DND-41 (cell line): Measurements from ENCODE around the gene APC2.

Experiments
- EZH2 ChIP-seq: IDR thresholded peaks from 3 replicates; pipeline ENCODE4 v1.6.1; 2012; ENCODE audit warnings: borderline replicate concordance, low read depth, mild to moderate bottlenecking, moderate library complexity, low read length, inconsistent platforms; ENCODE audit not compliant: severe bottlenecking
- TF ChIP-seq, protein P1 (sequence below): IDR thresholded peaks from 2 replicates; pipeline ENCODE4 v1.5.1; 2012; ENCODE audit warnings: borderline replicate concordance, low read length, moderate library complexity, mild to moderate bottlenecking; ENCODE audit not compliant: poor library complexity, severe bottlenecking; ENCODE audit errors: extremely low read depth

DNA sequence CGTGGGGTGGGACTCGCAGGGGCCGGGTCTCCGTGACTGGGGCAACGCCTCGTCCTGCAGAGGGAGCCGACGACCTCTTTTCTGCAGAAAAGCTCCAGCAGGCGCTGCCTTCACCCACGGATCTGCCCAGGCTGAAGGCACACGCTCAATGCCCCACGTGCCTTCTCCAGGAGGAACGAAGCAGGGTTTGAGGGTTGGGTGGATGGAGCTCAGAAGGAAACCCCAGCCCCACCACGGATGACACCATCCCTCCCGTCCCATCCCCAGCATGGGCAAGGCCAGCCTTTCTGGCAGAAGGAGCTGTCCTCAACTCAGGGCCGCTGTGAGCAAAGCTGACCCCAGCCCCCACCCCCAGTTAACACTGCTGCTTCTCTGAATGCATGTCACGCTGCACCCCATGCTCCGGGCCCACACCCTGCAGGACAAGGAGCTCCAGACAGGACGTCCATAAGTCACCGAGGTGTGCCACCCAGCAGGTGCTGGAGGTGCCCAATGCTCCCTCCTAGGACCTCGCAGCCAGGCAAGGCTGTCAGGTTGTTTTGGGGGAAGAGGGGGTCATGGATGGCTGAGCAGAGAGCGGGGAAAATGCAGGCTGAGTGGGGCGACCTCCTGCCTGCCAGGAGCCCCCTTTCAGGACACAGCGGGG is 21.7 kb downstream of the APC2 start:
- TF ChIP-seq, protein P1, sequence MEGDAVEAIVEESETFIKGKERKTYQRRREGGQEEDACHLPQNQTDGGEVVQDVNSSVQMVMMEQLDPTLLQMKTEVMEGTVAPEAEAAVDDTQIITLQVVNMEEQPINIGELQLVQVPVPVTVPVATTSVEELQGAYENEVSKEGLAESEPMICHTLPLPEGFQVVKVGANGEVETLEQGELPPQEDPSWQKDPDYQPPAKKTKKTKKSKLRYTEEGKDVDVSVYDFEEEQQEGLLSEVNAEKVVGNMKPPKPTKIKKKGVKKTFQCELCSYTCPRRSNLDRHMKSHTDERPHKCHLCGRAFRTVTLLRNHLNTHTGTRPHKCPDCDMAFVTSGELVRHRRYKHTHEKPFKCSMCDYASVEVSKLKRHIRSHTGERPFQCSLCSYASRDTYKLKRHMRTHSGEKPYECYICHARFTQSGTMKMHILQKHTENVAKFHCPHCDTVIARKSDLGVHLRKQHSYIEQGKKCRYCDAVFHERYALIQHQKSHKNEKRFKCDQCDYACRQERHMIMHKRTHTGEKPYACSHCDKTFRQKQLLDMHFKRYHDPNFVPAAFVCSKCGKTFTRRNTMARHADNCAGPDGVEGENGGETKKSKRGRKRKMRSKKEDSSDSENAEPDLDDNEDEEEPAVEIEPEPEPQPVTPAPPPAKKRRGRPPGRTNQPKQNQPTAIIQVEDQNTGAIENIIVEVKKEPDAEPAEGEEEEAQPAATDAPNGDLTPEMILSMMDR, result peak; percentile 43
- TF ChIP-seq EZH2, result no peak
